NB4 (cell line): ENCODE data around the gene LTBP2.

Experiments
- MYC ChIP-seq: IDR thresholded peaks from 2 replicates; pipeline ENCODE4 v1.6.1; 2011; ENCODE audit warnings: low read depth, low read length
- POLR2A ChIP-seq: IDR thresholded peaks from 2 replicates; pipeline ENCODE4 v1.6.1; 2011; ENCODE audit warnings: mild to moderate bottlenecking; ENCODE audit not compliant: insufficient read length; ENCODE audit errors: extremely low read depth
- TF ChIP-seq, protein P1 (sequence below): IDR thresholded peaks from one replicate; pipeline ENCODE4 v1.5.1; 2012; ENCODE audit warnings: low read depth, low read length

- no peak for TF ChIP-seq POLR2A
- TF ChIP-seq, protein P1, sequence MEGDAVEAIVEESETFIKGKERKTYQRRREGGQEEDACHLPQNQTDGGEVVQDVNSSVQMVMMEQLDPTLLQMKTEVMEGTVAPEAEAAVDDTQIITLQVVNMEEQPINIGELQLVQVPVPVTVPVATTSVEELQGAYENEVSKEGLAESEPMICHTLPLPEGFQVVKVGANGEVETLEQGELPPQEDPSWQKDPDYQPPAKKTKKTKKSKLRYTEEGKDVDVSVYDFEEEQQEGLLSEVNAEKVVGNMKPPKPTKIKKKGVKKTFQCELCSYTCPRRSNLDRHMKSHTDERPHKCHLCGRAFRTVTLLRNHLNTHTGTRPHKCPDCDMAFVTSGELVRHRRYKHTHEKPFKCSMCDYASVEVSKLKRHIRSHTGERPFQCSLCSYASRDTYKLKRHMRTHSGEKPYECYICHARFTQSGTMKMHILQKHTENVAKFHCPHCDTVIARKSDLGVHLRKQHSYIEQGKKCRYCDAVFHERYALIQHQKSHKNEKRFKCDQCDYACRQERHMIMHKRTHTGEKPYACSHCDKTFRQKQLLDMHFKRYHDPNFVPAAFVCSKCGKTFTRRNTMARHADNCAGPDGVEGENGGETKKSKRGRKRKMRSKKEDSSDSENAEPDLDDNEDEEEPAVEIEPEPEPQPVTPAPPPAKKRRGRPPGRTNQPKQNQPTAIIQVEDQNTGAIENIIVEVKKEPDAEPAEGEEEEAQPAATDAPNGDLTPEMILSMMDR = no peak
- no peak for TF ChIP-seq MYC
These were observed 37.3 kb downstream of the LTBP2 start for GRCh38 chr14:74574706-74575105.
